Measurements from ENCODE around the gene LRRC43.

GRCh38 chr12:122152754-122153153, 30.2 kb upstream of the LRRC43 start:
- TF ChIP-seq POLR2AphosphoS5 (IDR thresholded peaks at IDR 0.05; ENCODE audit: low read depth) (no peak), CTCF (conservative IDR thresholded peaks at IDR 0.05; ENCODE audit: low read depth in 2 of 2) (no peak), REST (IDR thresholded peaks at IDR 0.05; ENCODE audit: unreplicated experiment) (no peak)

Measured in GM23338 (cell line).